ENCODE data around the gene ORMDL3. TPM values are rescaled to one million over a fixed set of nuclear protein-coding genes. Genes with fewer than 3 reads are reported as not detected.

The ORMDL3 gene
- total and polyA plus RNA-seq, 2 donors (not counting 1 experiment from before 2014, with no cell fraction given): 30.1 to 48.1 TPM

- Histone ChIP-seq H3K4me1 (ENCODE audit: control insufficient read depth, extremely low read depth, insufficient read depth, low read length) (peaks cover 9% of the 10 kb centered on the region), H3K79me2 (ENCODE audit: control insufficient read depth, insufficient read depth, low read length) (no peaks in the 10 kb centered on the region), H3K4me2 (ENCODE audit: extremely low read depth, insufficient read depth, low read length) (no peak overlapping the region), H3K27ac (ENCODE audit: insufficient read depth, low read length) (no peak overlapping the region), H3K27me3 (ENCODE audit: control insufficient read depth, insufficient read depth, low read length) (no peaks in the 10 kb centered on the region), H3K36me3 (ENCODE audit: control insufficient read depth, insufficient read depth, low read length) (no peaks in the 10 kb centered on the region), H3K9ac (ENCODE audit: insufficient read depth, low read length) (no peak overlapping the region), H3K4me3 (replicated peaks in 1 of 4; ENCODE audit: control extremely low read depth in 1 of 4, insufficient read depth in 1 of 4, low read depth in 3 of 4, low read length in 4 of 4) (no peak overlapping the region), H4K20me1 (ENCODE audit: control insufficient read depth, extremely low read depth, insufficient read depth, low read length) (no peaks in the 10 kb centered on the region), H2AFZ (ENCODE audit: low read length) (no peak overlapping the region), H3K9me3 (ENCODE audit: control insufficient read depth, insufficient read depth, low read depth, low read length) (no peaks in the 10 kb centered on the region)
- DNase-seq (ENCODE audit: low read depth in 2 of 2): no peak
- TF ChIP-seq CTCF (conservative IDR thresholded peaks at IDR 0.05 in 1 of 2, IDR thresholded peaks at IDR 0.05 in 1 of 2; ENCODE audit: low read depth in 1 of 2, low read length in 2 of 2): no peak
- TF ChIP-seq EZH2 (IDR thresholded peaks at IDR 0.05; ENCODE audit: low read length, missing control alignments): no peak
These were observed 6.5 kb upstream of the ORMDL3 start for GRCh38 chr17:39933912-39934311.

GRCh38 chr17:39929646-39930407 is 2.4 kb upstream of the ORMDL3 start:
- Histone ChIP-seq H3K4me1 (ENCODE audit: control insufficient read depth, extremely low read depth, insufficient read depth, low read length) (peaks cover 28% of the 10 kb centered on the region), H4K20me1 (ENCODE audit: control insufficient read depth, extremely low read depth, insufficient read depth, low read length) (no peaks in the 10 kb centered on the region), H2AFZ (ENCODE audit: low read length) (no peak overlapping the region), H3K36me3 (ENCODE audit: control insufficient read depth, insufficient read depth, low read length) (no peaks in the 10 kb centered on the region), H3K4me3 (replicated peaks in 1 of 4; ENCODE audit: control extremely low read depth in 1 of 4, insufficient read depth in 1 of 4, low read depth in 3 of 4, low read length in 4 of 4) (peak overlapping the region in 1 of 4 experiments; percentile 13), H3K9ac (ENCODE audit: insufficient read depth, low read length) (no peak overlapping the region), H3K4me2 (ENCODE audit: extremely low read depth, insufficient read depth, low read length) (peak overlapping the region; percentile 72), H3K9me3 (ENCODE audit: control insufficient read depth, insufficient read depth, low read depth, low read length) (no peaks in the 10 kb centered on the region), H3K79me2 (ENCODE audit: control insufficient read depth, insufficient read depth, low read length) (peaks cover 21% of the 10 kb centered on the region), H3K27ac (ENCODE audit: insufficient read depth, low read length) (peak overlapping the region; percentile 89), H3K27me3 (ENCODE audit: control insufficient read depth, insufficient read depth, low read length) (no peaks in the 10 kb centered on the region)
- DNase-seq (ENCODE audit: low read depth in 2 of 2): peak; percentile 60 to 90
- no peak for TF ChIP-seq CTCF (conservative IDR thresholded peaks at IDR 0.05 in 1 of 2, IDR thresholded peaks at IDR 0.05 in 1 of 2; ENCODE audit: low read depth in 1 of 2, low read length in 2 of 2)
- no peak for TF ChIP-seq EZH2 (IDR thresholded peaks at IDR 0.05; ENCODE audit: low read length, missing control alignments)

- H3K9me3 ChIP-seq (ENCODE audit: control insufficient read depth, insufficient read depth, low read depth, low read length): no peaks in the 10 kb centered on the region
- H4K20me1 ChIP-seq (ENCODE audit: control insufficient read depth, extremely low read depth, insufficient read depth, low read length): no peaks in the 10 kb centered on the region
- no peaks in the 10 kb centered on the region for H3K27me3 ChIP-seq (ENCODE audit: control insufficient read depth, insufficient read depth, low read length)
- peak overlapping the region; percentile 89 for H3K27ac ChIP-seq (ENCODE audit: insufficient read depth, low read length)
- peaks cover 35% of the 10 kb centered on the region for H3K4me1 ChIP-seq (ENCODE audit: control insufficient read depth, extremely low read depth, insufficient read depth, low read length)
- H3K4me3 ChIP-seq (replicated peaks in 1 of 4; ENCODE audit: control extremely low read depth in 1 of 4, insufficient read depth in 1 of 4, low read depth in 3 of 4, low read length in 4 of 4): peak overlapping the region in 1 of 4 experiments; percentile 13
- no peak overlapping the region for H2AFZ ChIP-seq (ENCODE audit: low read length)
- TF ChIP-seq CTCF (conservative IDR thresholded peaks at IDR 0.05 in 1 of 2, IDR thresholded peaks at IDR 0.05 in 1 of 2; ENCODE audit: low read depth in 1 of 2, low read length in 2 of 2): no peak
- TF ChIP-seq EZH2 (IDR thresholded peaks at IDR 0.05; ENCODE audit: low read length, missing control alignments): no peak
- peak overlapping the region; percentile 98 for H3K4me2 ChIP-seq (ENCODE audit: extremely low read depth, insufficient read depth, low read length)
- H3K79me2 ChIP-seq (ENCODE audit: control insufficient read depth, insufficient read depth, low read length): peaks cover 25% of the 10 kb centered on the region
- DNase-seq (ENCODE audit: low read depth in 2 of 2): peak; percentile 89 to 95
- peak overlapping the region; percentile 33 for H3K9ac ChIP-seq (ENCODE audit: insufficient read depth, low read length)
- H3K36me3 ChIP-seq (ENCODE audit: control insufficient read depth, insufficient read depth, low read length): no peaks in the 10 kb centered on the region
These were observed 1.7 kb upstream of the ORMDL3 start for GRCh38 chr17:39928858-39929645.
